Liver (tissue), 9 donors: ENCODE data around the gene ELF1. TPM values are rescaled to one million over a fixed set of nuclear protein-coding genes. Genes with fewer than 3 reads are reported as not detected.

Source experiments
- DNase-seq: peaks from one replicate; pipeline ENCODE4 v3.0.0-alpha.2; 2017; ENCODE audit warnings: low spot score
- H3K27ac ChIP-seq, 2 donors: one replicate each; pipeline ENCODE4 v1.7.0; 2013; ENCODE audit warnings: inconsistent platforms in 2 of 2, low read length in 2 of 2, control low read depth in 1 of 2, low read depth in 1 of 2, mild to moderate bottlenecking in 1 of 2
- H3K27me3 ChIP-seq, 4 donors: one replicate each; pipeline versions ENCODE4 v1.6.1 to v1.7.0; 2013; ENCODE audit warnings: low read length in 3 of 4, inconsistent platforms in 1 of 4, mild to moderate bottlenecking in 1 of 4, moderate library complexity in 1 of 4; ENCODE audit not compliant: control insufficient read depth in 4 of 4, insufficient read depth in 4 of 4
- H3K36me3 ChIP-seq, 4 donors: one replicate each; pipeline versions ENCODE4 v1.6.1 to v1.7.0; 2013; ENCODE audit warnings: low read length in 3 of 4, mild to moderate bottlenecking in 3 of 4, low read depth in 1 of 4, moderate library complexity in 1 of 4; ENCODE audit not compliant: control insufficient read depth in 4 of 4, insufficient read depth in 3 of 4
- H3K4me1 ChIP-seq, 4 donors: one replicate each; pipeline versions ENCODE4 v1.6.1 to v1.7.0; 2013; ENCODE audit warnings: low read length in 3 of 4, mild to moderate bottlenecking in 3 of 4, moderate library complexity in 1 of 4; ENCODE audit not compliant: control insufficient read depth in 4 of 4, insufficient read depth in 4 of 4
- H3K4me3 ChIP-seq, 3 donors: one replicate each; pipeline versions ENCODE4 v1.6.1 to v1.7.0; 2013; ENCODE audit warnings: low read length in 3 of 3, control low read depth in 1 of 3, low read depth in 1 of 3, mild to moderate bottlenecking in 1 of 3
- H3K9ac ChIP-seq, 2 donors: one replicate each; pipeline ENCODE4 v1.7.0; 2013; ENCODE audit warnings: low read length in 2 of 2, mild to moderate bottlenecking in 2 of 2, moderate library complexity in 2 of 2, control low read depth in 1 of 2, low read depth in 1 of 2
- H3K9me3 ChIP-seq, 4 donors: one replicate each; pipeline versions ENCODE4 v1.6.1 to v1.7.0; 2013; ENCODE audit warnings: low read length in 3 of 4; ENCODE audit not compliant: control insufficient read depth in 4 of 4
- CTCF ChIP-seq: fragments of 150-350 bp; IDR thresholded peaks from 2 replicates; pipeline ENCODE4 v1.5.1; 2017; ENCODE audit warnings: improper control_type of control experiment, low read depth, low read length; ENCODE audit not compliant: missing input control
- EGR1 ChIP-seq, 2 donors: IDR thresholded peaks; 2 replicates each; pipeline ENCODE4 v1.6.1; 2016 to 2018; ENCODE audit warnings: antibody characterized with exemption in 2 of 2, low read depth in 2 of 2
- FOXA1 ChIP-seq: IDR thresholded peaks from 2 replicates; pipeline ENCODE4 v1.6.1; 2016; ENCODE audit warnings: antibody characterized with exemption
- FOXA2 ChIP-seq: IDR thresholded peaks from 2 replicates; pipeline ENCODE4 v1.6.1; 2016; ENCODE audit warnings: antibody characterized with exemption
- GABPA ChIP-seq, 2 donors: IDR thresholded peaks in 1 of 2; conservative IDR thresholded peaks in 1 of 2; 2 replicates each; pipeline ENCODE4 v1.6.1; 2016; ENCODE audit warnings: antibody characterized with exemption in 2 of 2, mild to moderate bottlenecking in 1 of 2, moderate library complexity in 1 of 2
- HNF4A ChIP-seq, 2 donors: conservative IDR thresholded peaks; 2 replicates each; pipeline ENCODE4 v1.6.1; 2016; ENCODE audit warnings: antibody characterized with exemption in 2 of 2, mild to moderate bottlenecking in 2 of 2
- HNF4G ChIP-seq: IDR thresholded peaks from 2 replicates; pipeline ENCODE4 v1.6.1; 2016; ENCODE audit warnings: antibody characterized with exemption
- MAX ChIP-seq: IDR thresholded peaks from 2 replicates; pipeline ENCODE4 v1.6.1; 2016; ENCODE audit warnings: antibody characterized with exemption
- RAD21 ChIP-seq, 2 donors: IDR thresholded peaks; 2 replicates each; pipeline ENCODE4 v1.6.1; 2016; ENCODE audit warnings: antibody characterized with exemption in 2 of 2, mild to moderate bottlenecking in 2 of 2
- RXRA ChIP-seq, 2 donors: IDR thresholded peaks; 2 replicates each; pipeline ENCODE4 v1.6.1; 2017 to 2018; ENCODE audit warnings: antibody characterized with exemption in 2 of 2, mild to moderate bottlenecking in 1 of 2
- YY1 ChIP-seq: IDR thresholded peaks from 2 replicates; pipeline ENCODE4 v1.6.1; 2016; ENCODE audit warnings: antibody characterized with exemption, mild to moderate bottlenecking
- WGBS: extraction: QIAGEN DNeasy Blood & Tissue Kit; methylation state at CpG from one replicate; pipeline ENCODE4 v1.1.7; 2013; 5-methylcytosine and 5-hydroxymethylcytosine counted together
- polyA plus RNA-seq, 2 donors: library from polyadenylated mRNA; stranded (reverse) in 1 of 2; unstranded in 1 of 2; fragments of 200-250 nt in 1 of 2; fragments of >200 nt in 1 of 2; fragmentation: Nextera tagmentation in 1 of 2; extraction: Ambion mirVana in 1 of 2; gene quantifications; one replicate each; pipeline versions ENCODE4 v1.2.1 to v1.2.3, GENCODE V29; 2013 to 2015
- total RNA-seq, 2 donors: library from RNA; depleted of rRNA; stranded (reverse); fragments of >200 nt; gene quantifications; one replicate each; pipeline ENCODE4 v1.2.3, GENCODE V29; 2014
- TF ChIP-seq, protein P1 (sequence below): IDR thresholded peaks from 2 replicates; pipeline ENCODE4 v1.6.1; 2016; ENCODE audit warnings: antibody characterized with exemption, mild to moderate bottlenecking
- TF ChIP-seq, protein P2 (sequence below): IDR thresholded peaks from 2 replicates; pipeline ENCODE4 v1.6.1; 2016; ENCODE audit warnings: antibody characterized with exemption
- donor health status: healthy.
- donor health status: healthy.
- donor health status: healthy.
- donor health status: healthy.
- donor health status: healthy.

ELF1 gene
- total and polyA plus RNA-seq, 4 donors: 15.3 to 57.2 (median 26.5) TPM

DNA sequence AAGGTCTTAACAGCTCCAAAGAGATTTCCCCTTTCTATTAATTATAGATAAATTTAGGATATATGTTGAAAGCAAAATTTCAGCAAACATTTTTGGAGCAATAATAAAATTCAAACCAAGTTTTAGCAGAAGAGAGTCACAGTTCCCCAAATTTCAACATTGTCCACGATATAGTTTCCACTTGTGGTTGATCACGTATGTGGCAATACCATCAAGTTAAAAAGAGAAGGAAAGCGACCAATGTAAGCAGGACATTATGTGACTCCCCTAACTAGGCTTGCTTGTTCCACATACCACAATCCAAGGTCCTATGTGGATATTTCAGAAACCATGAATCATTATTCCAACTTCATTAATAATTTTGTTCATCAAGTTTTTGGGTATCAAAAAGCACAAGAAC lies 52.8 kb downstream of the ELF1 start:
- Histone ChIP-seq H3K27me3 (no peaks in the 10 kb centered on the region), H3K9me3 (no peaks in the 10 kb centered on the region), H3K27ac (no peak overlapping the region), H3K36me3 (no peaks in the 10 kb centered on the region), H3K9ac (no peak overlapping the region), H3K4me1 (peaks cover 0 to 14% (median 8%) of the 10 kb centered on the region in 4 donors), H3K4me3 (no peak overlapping the region)
- DNase-seq: no peak
- 71% methylated on average over 3 of the region's 3 CpGs for WGBS
- TF ChIP-seq RXRA (IDR thresholded peaks at IDR 0.05) (no peak), HNF4A (conservative IDR thresholded peaks at IDR 0.05) (no peak)
- TF ChIP-seq, protein P1, sequence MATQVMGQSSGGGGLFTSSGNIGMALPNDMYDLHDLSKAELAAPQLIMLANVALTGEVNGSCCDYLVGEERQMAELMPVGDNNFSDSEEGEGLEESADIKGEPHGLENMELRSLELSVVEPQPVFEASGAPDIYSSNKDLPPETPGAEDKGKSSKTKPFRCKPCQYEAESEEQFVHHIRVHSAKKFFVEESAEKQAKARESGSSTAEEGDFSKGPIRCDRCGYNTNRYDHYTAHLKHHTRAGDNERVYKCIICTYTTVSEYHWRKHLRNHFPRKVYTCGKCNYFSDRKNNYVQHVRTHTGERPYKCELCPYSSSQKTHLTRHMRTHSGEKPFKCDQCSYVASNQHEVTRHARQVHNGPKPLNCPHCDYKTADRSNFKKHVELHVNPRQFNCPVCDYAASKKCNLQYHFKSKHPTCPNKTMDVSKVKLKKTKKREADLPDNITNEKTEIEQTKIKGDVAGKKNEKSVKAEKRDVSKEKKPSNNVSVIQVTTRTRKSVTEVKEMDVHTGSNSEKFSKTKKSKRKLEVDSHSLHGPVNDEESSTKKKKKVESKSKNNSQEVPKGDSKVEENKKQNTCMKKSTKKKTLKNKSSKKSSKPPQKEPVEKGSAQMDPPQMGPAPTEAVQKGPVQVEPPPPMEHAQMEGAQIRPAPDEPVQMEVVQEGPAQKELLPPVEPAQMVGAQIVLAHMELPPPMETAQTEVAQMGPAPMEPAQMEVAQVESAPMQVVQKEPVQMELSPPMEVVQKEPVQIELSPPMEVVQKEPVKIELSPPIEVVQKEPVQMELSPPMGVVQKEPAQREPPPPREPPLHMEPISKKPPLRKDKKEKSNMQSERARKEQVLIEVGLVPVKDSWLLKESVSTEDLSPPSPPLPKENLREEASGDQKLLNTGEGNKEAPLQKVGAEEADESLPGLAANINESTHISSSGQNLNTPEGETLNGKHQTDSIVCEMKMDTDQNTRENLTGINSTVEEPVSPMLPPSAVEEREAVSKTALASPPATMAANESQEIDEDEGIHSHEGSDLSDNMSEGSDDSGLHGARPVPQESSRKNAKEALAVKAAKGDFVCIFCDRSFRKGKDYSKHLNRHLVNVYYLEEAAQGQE: no peak

DNA sequence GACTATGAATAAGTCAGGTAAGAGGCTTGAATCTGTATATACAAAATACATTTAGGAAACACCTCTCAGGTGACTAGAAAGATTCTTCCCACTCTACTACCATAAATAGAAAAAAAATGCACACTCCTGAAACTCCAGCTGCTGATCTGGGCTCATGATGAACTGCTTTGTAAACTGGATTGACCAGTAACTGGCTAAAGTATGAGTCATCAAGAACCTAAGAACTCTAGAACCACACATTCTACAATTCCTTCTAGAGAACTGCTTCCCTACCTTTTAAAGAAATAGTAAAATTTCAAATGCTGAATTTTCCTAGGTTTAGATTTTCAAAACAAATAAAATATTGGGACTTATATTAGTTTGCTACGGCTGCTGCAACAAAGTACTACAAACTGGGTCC lies 55.2 kb downstream of the ELF1 start:
- WGBS: 93% methylated on average over 1 of the region's 1 CpG
- H3K9ac ChIP-seq: no peak overlapping the region
- H3K4me1 ChIP-seq: peaks cover 0 to 13% (median 5%) of the 10 kb centered on the region in 4 donors
- H3K9me3 ChIP-seq: no peaks in the 10 kb centered on the region
- no peak overlapping the region for H3K4me3 ChIP-seq
- DNase-seq: no peak
- TF ChIP-seq FOXA1 (no peak), YY1 (no peak), RAD21 (IDR thresholded peaks at IDR 0.05) (no peak), FOXA2 (no peak)
- TF ChIP-seq, protein P2, sequence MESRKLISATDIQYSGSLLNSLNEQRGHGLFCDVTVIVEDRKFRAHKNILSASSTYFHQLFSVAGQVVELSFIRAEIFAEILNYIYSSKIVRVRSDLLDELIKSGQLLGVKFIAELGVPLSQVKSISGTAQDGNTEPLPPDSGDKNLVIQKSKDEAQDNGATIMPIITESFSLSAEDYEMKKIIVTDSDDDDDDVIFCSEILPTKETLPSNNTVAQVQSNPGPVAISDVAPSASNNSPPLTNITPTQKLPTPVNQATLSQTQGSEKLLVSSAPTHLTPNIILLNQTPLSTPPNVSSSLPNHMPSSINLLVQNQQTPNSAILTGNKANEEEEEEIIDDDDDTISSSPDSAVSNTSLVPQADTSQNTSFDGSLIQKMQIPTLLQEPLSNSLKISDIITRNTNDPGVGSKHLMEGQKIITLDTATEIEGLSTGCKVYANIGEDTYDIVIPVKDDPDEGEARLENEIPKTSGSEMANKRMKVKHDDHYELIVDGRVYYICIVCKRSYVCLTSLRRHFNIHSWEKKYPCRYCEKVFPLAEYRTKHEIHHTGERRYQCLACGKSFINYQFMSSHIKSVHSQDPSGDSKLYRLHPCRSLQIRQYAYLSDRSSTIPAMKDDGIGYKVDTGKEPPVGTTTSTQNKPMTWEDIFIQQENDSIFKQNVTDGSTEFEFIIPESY: no peak
- TF ChIP-seq, protein P1: no peak
- H3K27ac ChIP-seq: no peak overlapping the region
- H3K36me3 ChIP-seq: no peaks in the 10 kb centered on the region
- no peaks in the 10 kb centered on the region for H3K27me3 ChIP-seq

GRCh38 chr13:40961826-40962225 lies 57.3 kb downstream of the ELF1 start:
- Histone ChIP-seq H3K9ac (no peak overlapping the region), H3K27me3 (no peaks in the 10 kb centered on the region), H3K4me1 (peaks cover 0 to 8% (median 4%) of the 10 kb centered on the region in 4 donors), H3K36me3 (peaks cover 2 to 13% (median 12%) of the 10 kb centered on the region in 4 donors), H3K27ac (no peak overlapping the region), H3K9me3 (no peaks in the 10 kb centered on the region), H3K4me3 (no peak overlapping the region)
- WGBS: 84% methylated on average over 1 of the region's 1 CpG
- DNase-seq: no peak
- TF ChIP-seq CTCF (no peak), MAX (no peak), GABPA (IDR thresholded peaks at IDR 0.05 in 1 of 2, conservative IDR thresholded peaks at IDR 0.05 in 1 of 2) (no peak), RAD21 (IDR thresholded peaks at IDR 0.05) (no peak), HNF4G (no peak), RXRA (IDR thresholded peaks at IDR 0.05) (no peak), HNF4A (conservative IDR thresholded peaks at IDR 0.05) (no peak), EGR1 (IDR thresholded peaks at IDR 0.05; ENCODE audit: low read depth in 2 of 2) (no peak)
- TF ChIP-seq, protein P2: no peak
